Measurements from ENCODE around the gene NFKB1. TPM values are rescaled to one million over a fixed set of nuclear protein-coding genes. Genes with fewer than 3 reads are reported as not detected.
"Not testable (repeated sequence)": the region's sequence is repeated elsewhere in the genome, so short reads cannot be mapped to it uniquely, and the experiment has no call there.

Gene NFKB1
- total RNA-seq, 5 donors from 2014 or later (not counting 1 experiment from before 2014, with no cell fraction given): 83.0 to 185 (median 92.1) TPM

DNA sequence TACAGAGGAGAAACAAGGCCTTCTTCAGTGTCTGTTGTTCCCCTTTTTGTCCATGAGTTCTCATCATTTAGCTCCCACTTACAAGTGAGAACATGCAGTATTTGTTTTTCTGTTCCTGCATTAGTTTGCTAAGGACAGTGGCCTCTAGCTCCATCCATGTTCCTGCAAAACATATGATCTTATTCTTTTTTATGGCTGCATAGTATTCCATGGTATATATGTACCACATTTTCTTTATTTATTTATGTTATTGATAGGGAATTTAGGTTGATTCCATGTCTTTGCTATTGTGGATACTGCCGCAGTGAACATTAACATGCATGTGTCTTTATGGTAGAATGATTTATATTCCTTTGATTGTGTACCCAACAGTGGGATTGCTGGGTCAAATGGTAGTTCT lies 69.1 kb downstream of the NFKB1 start:
- H3K4me3 ChIP-seq (ENCODE audit: control insufficient read depth in 1 of 2, extremely low read depth in 1 of 2, low read length in 1 of 2); H3K27me3 ChIP-seq (replicated peaks in 1 of 2; ENCODE audit: control insufficient read depth in 2 of 2, extremely low read depth in 1 of 2, insufficient read depth in 2 of 2, low read length in 1 of 2); H3K9me3 Mint-ChIP-seq; H3K4me3 Mint-ChIP-seq; H3K27me3 Mint-ChIP-seq; H3K27ac ChIP-seq (ENCODE audit: low read length); CTCF ChIA-PET; DNase-seq; H3K27ac Mint-ChIP-seq; H3K9me3 ChIP-seq; ATAC-seq (replicated peaks in 1 of 4): not testable (repeated sequence)
- Histone ChIP-seq H3K36me3 (ENCODE audit: control insufficient read depth in 2 of 2, extremely low read depth in 1 of 2, insufficient read depth in 1 of 2, low read length in 1 of 2) (peaks cover 3 to 23% of the 10 kb centered on the region in 2 donors), H3K4me1 (ENCODE audit: control insufficient read depth in 1 of 2, extremely low read depth in 1 of 2, insufficient read depth in 2 of 2, low read length in 2 of 2) (peaks cover 7 to 16% of the 10 kb centered on the region in 2 experiments)
- Mint-ChIP-seq H3K4me1 (peaks cover 68 to 72% (median 69%) of the 10 kb centered on the region in 3 donors), H3K36me3 (peaks cover 36% of the 10 kb centered on the region)
- WGBS (ENCODE audit: insufficient coverage): no CpG with 5 or more reads among the region's 1 CpG
- POLR2A ChIA-PET: interaction anchor here in 1 of 2 donors (0.7 kb wide), 1 partner anchor 11 kb away, joined by 3 read pairs; no protein-coding TSS in a partner anchor

DNA sequence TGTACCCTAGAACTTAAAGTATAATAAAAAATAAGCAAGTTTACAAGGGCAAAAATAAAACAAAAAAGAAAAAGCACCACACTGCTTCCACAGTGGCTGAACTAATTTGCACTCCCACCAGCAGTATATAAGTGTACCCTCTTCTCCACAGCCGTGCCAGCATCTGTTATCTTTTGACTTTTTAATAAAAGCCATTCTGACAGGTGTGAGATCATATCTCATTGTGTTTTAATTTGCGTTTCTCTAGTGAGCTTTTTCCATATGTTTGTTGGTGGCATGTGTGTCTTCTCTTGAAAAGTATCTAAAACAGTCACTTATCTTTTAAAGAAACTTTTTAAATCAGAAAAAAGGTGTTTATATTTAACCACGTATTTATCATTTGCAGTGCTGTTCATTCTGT lies 71.3 kb downstream of the NFKB1 start:
- H3K4me3 Mint-ChIP-seq: no peak overlapping the region
- H3K36me3 Mint-ChIP-seq: peaks cover 33% of the 10 kb centered on the region
- H3K9me3 Mint-ChIP-seq: no peaks in the 10 kb centered on the region
- ChIA-PET POLR2A (no interaction called here), CTCF (no interaction called here)
- ATAC-seq (replicated peaks in 1 of 4): no peak
- no CpG with 5 or more reads among the region's 3 CpGs for WGBS (ENCODE audit: insufficient coverage)
- Histone ChIP-seq H3K27ac (ENCODE audit: low read length) (no peak overlapping the region), H3K4me3 (ENCODE audit: control insufficient read depth in 1 of 2, extremely low read depth in 1 of 2, low read length in 1 of 2) (no peak overlapping the region), H3K36me3 (ENCODE audit: control insufficient read depth in 2 of 2, extremely low read depth in 1 of 2, insufficient read depth in 1 of 2, low read length in 1 of 2) (peaks cover 0 to 23% of the 10 kb centered on the region in 2 donors), H3K27me3 (replicated peaks in 1 of 2; ENCODE audit: control insufficient read depth in 2 of 2, extremely low read depth in 1 of 2, insufficient read depth in 2 of 2, low read length in 1 of 2) (no peaks in the 10 kb centered on the region), H3K9me3 (no peaks in the 10 kb centered on the region), H3K4me1 (ENCODE audit: control insufficient read depth in 1 of 2, extremely low read depth in 1 of 2, insufficient read depth in 2 of 2, low read length in 2 of 2) (peaks cover 7 to 16% of the 10 kb centered on the region in 2 experiments)
- H3K4me1 Mint-ChIP-seq: peaks cover 59 to 64% (median 60%) of the 10 kb centered on the region in 3 donors
- peak overlapping the region; percentile 11 to 32 for H3K27ac Mint-ChIP-seq
- no peaks in the 10 kb centered on the region for H3K27me3 Mint-ChIP-seq
- DNase-seq: no peak

GRCh38 chr4:102574317-102574716 lies 73.2 kb downstream of the NFKB1 start:
- Mint-ChIP-seq H3K9me3 (no peaks in the 10 kb centered on the region), H3K27me3 (no peaks in the 10 kb centered on the region), H3K4me3 (peak overlapping the region in 1 of 3 donors; percentile 58), H3K27ac (peak overlapping the region; percentile 77 to 83), H3K36me3 (peaks cover 40% of the 10 kb centered on the region), H3K4me1 (peaks cover 62 to 72% (median 68%) of the 10 kb centered on the region in 3 donors)
- Histone ChIP-seq H3K36me3 (ENCODE audit: control insufficient read depth in 2 of 2, extremely low read depth in 1 of 2, insufficient read depth in 1 of 2, low read length in 1 of 2) (peaks cover 4 to 39% of the 10 kb centered on the region in 2 donors), H3K9me3 (no peaks in the 10 kb centered on the region), H3K27ac (ENCODE audit: low read length) (peak overlapping the region; percentile 44), H3K4me1 (ENCODE audit: control insufficient read depth in 1 of 2, extremely low read depth in 1 of 2, insufficient read depth in 2 of 2, low read length in 2 of 2) (peaks cover 10 to 22% of the 10 kb centered on the region in 2 experiments), H3K27me3 (replicated peaks in 1 of 2; ENCODE audit: control insufficient read depth in 2 of 2, extremely low read depth in 1 of 2, insufficient read depth in 2 of 2, low read length in 1 of 2) (no peaks in the 10 kb centered on the region), H3K4me3 (ENCODE audit: control insufficient read depth in 1 of 2, extremely low read depth in 1 of 2, low read length in 1 of 2) (no peak overlapping the region)
- ChIA-PET CTCF (no interaction called here), POLR2A (interaction anchor here (0.6 to 0.7 kb wide), 2 partner anchors 11 to 185 kb away, joined by 3 read pairs; no protein-coding TSS in a partner anchor)
- 20% methylated on average over 1 of the region's 2 CpGs for WGBS (ENCODE audit: insufficient coverage)
- peak in 3 of 4 experiments; percentile 45 to 59 (median 51) for ATAC-seq (replicated peaks in 1 of 4)
- DNase-seq: no peak

GRCh38 chr4:102575369-102576129 lies 74.4 kb downstream of the NFKB1 start:
- Histone ChIP-seq H3K4me1 (ENCODE audit: control insufficient read depth in 1 of 2, extremely low read depth in 1 of 2, insufficient read depth in 2 of 2, low read length in 2 of 2) (peaks cover 10 to 23% of the 10 kb centered on the region in 2 experiments), H3K27ac (ENCODE audit: low read length) (no peak overlapping the region)

DNA sequence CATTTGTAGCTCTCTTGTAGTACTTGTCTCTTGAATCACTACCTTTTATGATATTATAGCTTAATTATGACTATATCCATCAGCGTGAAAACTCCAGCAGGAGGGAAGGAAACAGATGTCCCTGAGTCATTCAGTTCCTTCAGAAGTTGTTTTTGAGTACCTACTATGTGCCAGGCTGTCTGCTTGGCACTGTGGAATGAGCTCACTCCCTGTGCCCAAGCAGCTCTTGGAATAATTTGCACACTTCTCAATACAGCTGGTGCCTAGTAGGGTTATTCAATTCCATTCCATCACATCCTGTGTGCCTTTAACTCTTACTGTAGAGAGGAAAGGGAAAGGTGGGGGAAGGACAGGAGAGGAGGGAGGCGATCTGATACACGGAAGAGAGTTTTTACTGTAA lies 77.1 kb downstream of the NFKB1 start:
- DNase-seq: no peak
- no peaks in the 10 kb centered on the region for H3K27me3 ChIP-seq (replicated peaks in 1 of 2; ENCODE audit: control insufficient read depth in 2 of 2, extremely low read depth in 1 of 2, insufficient read depth in 2 of 2, low read length in 1 of 2)
- no peak overlapping the region for H3K4me3 Mint-ChIP-seq
- no peaks in the 10 kb centered on the region for H3K9me3 Mint-ChIP-seq
- no peak for ATAC-seq (replicated peaks in 1 of 4)
- no peaks in the 10 kb centered on the region for H3K27me3 Mint-ChIP-seq
- peaks cover 7 to 23% of the 10 kb centered on the region in 2 experiments for H3K4me1 ChIP-seq (ENCODE audit: control insufficient read depth in 1 of 2, extremely low read depth in 1 of 2, insufficient read depth in 2 of 2, low read length in 2 of 2)
- peaks cover 66 to 72% (median 71%) of the 10 kb centered on the region in 3 donors for H3K4me1 Mint-ChIP-seq
- H3K4me3 ChIP-seq (ENCODE audit: control insufficient read depth in 1 of 2, extremely low read depth in 1 of 2, low read length in 1 of 2): no peak overlapping the region
- H3K36me3 ChIP-seq (ENCODE audit: control insufficient read depth in 2 of 2, extremely low read depth in 1 of 2, insufficient read depth in 1 of 2, low read length in 1 of 2): peaks cover 4 to 55% of the 10 kb centered on the region in 2 donors
- no peak overlapping the region for H3K27ac ChIP-seq (ENCODE audit: low read length)
- peaks cover 54% of the 10 kb centered on the region for H3K36me3 Mint-ChIP-seq
- peak overlapping the region; percentile 56 to 64 for H3K27ac Mint-ChIP-seq
- CTCF ChIA-PET: interaction anchor here (0.6 to 1.3 kb wide), 6 partner anchors 9 to 48 kb away, joined by 3 to 6 read pairs (median 3); no protein-coding TSS in a partner anchor
- POLR2A ChIA-PET: no interaction called here
- WGBS (ENCODE audit: insufficient coverage): 95% methylated on average over 3 of the region's 3 CpGs
- no peaks in the 10 kb centered on the region for H3K9me3 ChIP-seq

More at GRCh38 chr4:102575369-102576129, 74.4 kb downstream of the NFKB1 start:
- no peaks in the 10 kb centered on the region for H3K27me3 Mint-ChIP-seq
- ATAC-seq (replicated peaks in 1 of 4) (no peak), DNase-seq (no peak)
- H3K36me3 Mint-ChIP-seq: peaks cover 43% of the 10 kb centered on the region
- H3K4me1 Mint-ChIP-seq: peaks cover 73 to 82% (median 79%) of the 10 kb centered on the region in 3 donors
- H3K27me3 ChIP-seq (replicated peaks in 1 of 2; ENCODE audit: control insufficient read depth in 2 of 2, extremely low read depth in 1 of 2, insufficient read depth in 2 of 2, low read length in 1 of 2): no peaks in the 10 kb centered on the region
- H3K4me3 Mint-ChIP-seq: no peak overlapping the region
- 64% methylated on average over 4 of the region's 6 CpGs for WGBS (ENCODE audit: insufficient coverage)
- CTCF ChIA-PET: interaction anchor here in 1 of 2 donors (0.6 to 0.7 kb wide), 3 partner anchors 45 to 110 kb away, joined by 3 to 4 read pairs (median 3); no protein-coding TSS in a partner anchor
- H3K9me3 ChIP-seq: no peaks in the 10 kb centered on the region
- no peak overlapping the region for H3K4me3 ChIP-seq (ENCODE audit: control insufficient read depth in 1 of 2, extremely low read depth in 1 of 2, low read length in 1 of 2)
- no peaks in the 10 kb centered on the region for H3K9me3 Mint-ChIP-seq
- POLR2A ChIA-PET: interaction anchor here in 1 of 2 donors (0.5 to 1.0 kb wide), 4 partner anchors 10 to 243 kb away, joined by 3 to 5 read pairs (median 3); no protein-coding TSS in a partner anchor
- H3K27ac Mint-ChIP-seq: peak overlapping the region; percentile 54 to 85
- peaks cover 4 to 42% of the 10 kb centered on the region in 2 donors for H3K36me3 ChIP-seq (ENCODE audit: control insufficient read depth in 2 of 2, extremely low read depth in 1 of 2, insufficient read depth in 1 of 2, low read length in 1 of 2)

DNA sequence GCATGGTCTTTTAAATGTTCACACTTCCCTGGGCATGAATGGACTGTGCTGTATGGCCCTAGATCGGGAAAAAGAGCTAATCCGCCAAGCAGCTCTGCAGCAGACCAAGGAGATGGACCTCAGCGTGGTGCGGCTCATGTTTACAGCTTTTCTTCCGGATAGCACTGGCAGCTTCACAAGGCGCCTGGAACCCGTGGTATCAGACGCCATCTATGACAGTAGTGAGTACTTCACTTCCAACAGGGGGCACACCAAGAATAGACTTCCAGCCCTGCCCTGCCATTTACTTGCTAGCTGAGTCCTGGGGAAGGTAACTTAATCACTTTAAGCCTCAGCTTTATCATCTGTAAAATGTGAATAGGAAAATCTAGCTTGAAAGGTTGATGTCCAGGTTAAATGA lies 77.7 kb downstream of the NFKB1 start:
- peak in 2 of 4 experiments; percentile 52 to 63 for ATAC-seq (replicated peaks in 1 of 4)
- Mint-ChIP-seq H3K27ac (peak overlapping the region; percentile 56 to 64), H3K27me3 (no peaks in the 10 kb centered on the region), H3K4me1 (peaks cover 60 to 72% (median 70%) of the 10 kb centered on the region in 3 donors), H3K4me3 (no peak overlapping the region), H3K9me3 (no peaks in the 10 kb centered on the region), H3K36me3 (peaks cover 59% of the 10 kb centered on the region)
- H3K27ac ChIP-seq (ENCODE audit: low read length): no peak overlapping the region
- peak in 3 of 35 experiments; percentile 8 to 22 (median 12) for DNase-seq
- CTCF ChIA-PET: interaction anchor here (0.6 to 1.3 kb wide), 6 partner anchors 18 to 79 kb away, joined by 3 to 6 read pairs (median 3); no protein-coding TSS in a partner anchor
- no peaks in the 10 kb centered on the region for H3K9me3 ChIP-seq
- peaks cover 4 to 58% of the 10 kb centered on the region in 2 donors for H3K36me3 ChIP-seq (ENCODE audit: control insufficient read depth in 2 of 2, extremely low read depth in 1 of 2, insufficient read depth in 1 of 2, low read length in 1 of 2)
- peaks cover 7 to 18% of the 10 kb centered on the region in 2 experiments for H3K4me1 ChIP-seq (ENCODE audit: control insufficient read depth in 1 of 2, extremely low read depth in 1 of 2, insufficient read depth in 2 of 2, low read length in 2 of 2)
- WGBS (ENCODE audit: insufficient coverage): 98% methylated on average over 6 of the region's 8 CpGs
- POLR2A ChIA-PET: interaction anchor here in 1 of 2 donors (1.1 kb wide), 1 partner anchor 10 kb away, joined by 7 read pairs; no protein-coding TSS in a partner anchor
- no peak overlapping the region for H3K4me3 ChIP-seq (ENCODE audit: control insufficient read depth in 1 of 2, extremely low read depth in 1 of 2, low read length in 1 of 2)
- no peaks in the 10 kb centered on the region for H3K27me3 ChIP-seq (replicated peaks in 1 of 2; ENCODE audit: control insufficient read depth in 2 of 2, extremely low read depth in 1 of 2, insufficient read depth in 2 of 2, low read length in 1 of 2)

Measured in T-cell (primary cell).